ENCODE measurements around the gene ALDOB.

The ALDOB gene

GRCh38 chr9:101400120-101400519 is 35.5 kb downstream of the ALDOB start:
- no peak for ATAC-seq
- TF ChIP-seq ZC3H10 (CRISPR knock-in tag; IDR thresholded peaks at IDR 0.05), result no peak
- no peak for TF ChIP-seq ARNTL (CRISPR knock-in tag; IDR thresholded peaks at IDR 0.05; ENCODE audit: borderline replicate concordance, low read depth)
- no peak for TF ChIP-seq POU6F1 (CRISPR knock-in tag; IDR thresholded peaks at IDR 0.05; ENCODE audit: borderline replicate concordance, low read depth)
- TF ChIP-seq CSDC2 (CRISPR knock-in tag; IDR thresholded peaks at IDR 0.05), result no peak
- TF ChIP-seq ZNF70 (CRISPR knock-in tag; IDR thresholded peaks at IDR 0.05), result no peak
- TF ChIP-seq PATZ1 (CRISPR knock-in tag; IDR thresholded peaks at IDR 0.05; ENCODE audit: borderline replicate concordance), result no peak

- ATAC-seq, result no peak
- TF ChIP-seq CSDC2 (CRISPR knock-in tag; IDR thresholded peaks at IDR 0.05) (no peak), GLIS3 (CRISPR knock-in tag; IDR thresholded peaks at IDR 0.05) (no peak), CSRNP3 (CRISPR knock-in tag; IDR thresholded peaks at IDR 0.05) (no peak), ZFP30 (CRISPR knock-in tag; IDR thresholded peaks at IDR 0.05) (no peak), POU6F1 (CRISPR knock-in tag; IDR thresholded peaks at IDR 0.05; ENCODE audit: borderline replicate concordance, low read depth) (no peak), TSHZ2 (CRISPR knock-in tag; IDR thresholded peaks at IDR 0.05) (no peak), ZNF70 (CRISPR knock-in tag; IDR thresholded peaks at IDR 0.05) (no peak), CREB5 (CRISPR knock-in tag; IDR thresholded peaks at IDR 0.05; ENCODE audit: low read depth) (no peak), PATZ1 (CRISPR knock-in tag; IDR thresholded peaks at IDR 0.05; ENCODE audit: borderline replicate concordance) (no peak), TOX (CRISPR knock-in tag; IDR thresholded peaks at IDR 0.05; ENCODE audit: borderline replicate concordance) (no peak), ISL1 (CRISPR knock-in tag; IDR thresholded peaks at IDR 0.05) (no peak), ZNF565 (CRISPR knock-in tag; conservative IDR thresholded peaks at IDR 0.05; ENCODE audit: low read depth) (no peak), SNAI2 (CRISPR knock-in tag; IDR thresholded peaks at IDR 0.05) (no peak), BACH2 (CRISPR knock-in tag; IDR thresholded peaks at IDR 0.05; ENCODE audit: borderline replicate concordance) (no peak), RARB (CRISPR knock-in tag; IDR thresholded peaks at IDR 0.05) (no peak), ZC3H10 (CRISPR knock-in tag; IDR thresholded peaks at IDR 0.05) (no peak), ZNF8 (CRISPR knock-in tag; IDR thresholded peaks at IDR 0.05) (no peak)
Observed at GRCh38 chr9:101399643-101399970, 36.0 kb downstream of the ALDOB start.
